HG02973 (cell line): ENCODE measurements around the gene ITIH5.

Experiments
- ATAC-seq: cut with Tn5 transposase; IDR thresholded peaks from one replicate; pipeline ENCODE4 v1.9.1; 2021; ENCODE audit warnings: moderate library complexity; ENCODE audit not compliant: unreplicated experiment

The ITIH5 gene

GRCh38 chr10:7589748-7590147, 77.0 kb downstream of the ITIH5 start:
- ATAC-seq: no peak

- no peak for ATAC-seq
Observed at GRCh38 chr10:7587865-7588188, 78.9 kb downstream of the ITIH5 start.

GRCh38 chr10:7587168-7587864, 79.5 kb downstream of the ITIH5 start:
- ATAC-seq: no peak

GRCh38 chr10:7585228-7585627, 81.5 kb downstream of the ITIH5 start:
- no peak for ATAC-seq

- no peak for ATAC-seq
Observed at GRCh38 chr10:7583626-7584025, 83.1 kb downstream of the ITIH5 start.

- no peak for ATAC-seq
Observed at GRCh38 chr10:7580520-7580919, 86.2 kb downstream of the ITIH5 start.

- ATAC-seq: no peak
Observed at GRCh38 chr10:7579681-7580080, 87.1 kb downstream of the ITIH5 start.

- ATAC-seq: no peak
Observed at GRCh38 chr10:7577579-7577978, 89.2 kb downstream of the ITIH5 start.

- no peak for ATAC-seq
Observed at GRCh38 chr10:7577176-7577575, 89.6 kb downstream of the ITIH5 start.

GRCh38 chr10:7576340-7576739, 90.4 kb downstream of the ITIH5 start:
- no peak for ATAC-seq

- no peak for ATAC-seq
Observed at GRCh38 chr10:7572391-7572790, 94.4 kb downstream of the ITIH5 start.

GRCh38 chr10:7571981-7572380, 94.8 kb downstream of the ITIH5 start:
- no peak for ATAC-seq

GRCh38 chr10:7567911-7568620, 98.7 kb downstream of the ITIH5 start:
- no peak for ATAC-seq

- no peak for ATAC-seq
Observed at GRCh38 chr10:7566891-7567290, 99.9 kb downstream of the ITIH5 start.

GRCh38 chr10:7565871-7566270, 100.9 kb downstream of the ITIH5 start:
- no peak for ATAC-seq

GRCh38 chr10:7563770-7564169, 103.0 kb downstream of the ITIH5 start:
- no peak for ATAC-seq

GRCh38 chr10:7563368-7563767, 103.4 kb downstream of the ITIH5 start:
- no peak for ATAC-seq

- ATAC-seq: no peak
Observed at GRCh38 chr10:7561985-7562384, 104.8 kb downstream of the ITIH5 start.

- ATAC-seq: no peak
Observed at GRCh38 chr10:7561216-7561893, 105.4 kb downstream of the ITIH5 start.

GRCh38 chr10:7560519-7560918, 106.2 kb downstream of the ITIH5 start:
- ATAC-seq: no peak

GRCh38 chr10:7559386-7559785, 107.4 kb downstream of the ITIH5 start:
- ATAC-seq: no peak

GRCh38 chr10:7558036-7558435, 108.7 kb downstream of the ITIH5 start:
- no peak for ATAC-seq
